KOPT-K1 (cell line): ENCODE measurements around the gene HIVEP1.

ENCODE experiments used
- H3K27ac ChIP-seq: fragments of 200-600 bp; sonication (generic); 2 replicates; pipeline ENCODE4 v1.5.1; 2016; ENCODE audit warnings: antibody characterized with exemption, mild to moderate bottlenecking, low read depth, low read length; ENCODE audit not compliant: poor library complexity, severe bottlenecking
- H3K36me3 ChIP-seq: fragments of 200-600 bp; sonication (generic); 2 replicates; pipeline ENCODE4 v1.5.1; 2017; ENCODE audit warnings: antibody characterized with exemption, mild to moderate bottlenecking, low read length, moderate library complexity; ENCODE audit not compliant: insufficient read depth
- H3K9me3 ChIP-seq: fragments of 200-600 bp; sonication (generic); 2 replicates; pipeline ENCODE4 v1.5.1; 2017; ENCODE audit warnings: antibody characterized with exemption, low read length, mild to moderate bottlenecking; ENCODE audit not compliant: insufficient read depth, poor library complexity, severe bottlenecking

Gene HIVEP1

GRCh38 chr6:12022953-12023388 is 10.9 kb downstream of the HIVEP1 start:
- Histone ChIP-seq H3K27ac (no peak overlapping the region), H3K36me3 (no peaks in the 10 kb centered on the region), H3K9me3 (no peaks in the 10 kb centered on the region)

- H3K36me3 ChIP-seq = no peaks in the 10 kb centered on the region
- H3K9me3 ChIP-seq = no peaks in the 10 kb centered on the region
- no peak overlapping the region for H3K27ac ChIP-seq
Observed at GRCh38 chr6:12024216-12024615, 12.1 kb downstream of the HIVEP1 start.

- Histone ChIP-seq H3K9me3 (peaks cover 2% of the 10 kb centered on the region), H3K36me3 (no peaks in the 10 kb centered on the region), H3K27ac (no peak overlapping the region)
Observed at GRCh38 chr6:12024699-12025434, 12.8 kb downstream of the HIVEP1 start.

DNA sequence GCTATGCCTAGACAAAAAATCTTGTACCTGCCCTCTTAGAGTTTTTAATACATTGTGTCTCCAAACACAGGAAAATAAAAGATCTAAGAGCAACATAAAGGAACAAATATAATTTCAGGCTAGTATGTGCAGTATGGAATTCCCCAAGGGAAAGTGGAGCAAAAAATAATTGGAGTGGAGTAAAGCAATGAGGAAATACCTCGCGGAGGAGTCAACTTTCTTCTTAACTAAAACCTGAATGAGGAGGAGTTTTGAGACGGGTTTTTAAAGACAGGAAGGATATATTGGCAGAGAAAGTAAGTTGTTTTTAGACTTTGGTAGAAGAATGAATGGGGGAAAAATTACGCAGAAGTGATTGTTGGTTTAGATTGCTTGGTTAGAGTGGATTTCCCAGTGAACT is 14.0 kb downstream of the HIVEP1 start:
- no peaks in the 10 kb centered on the region for H3K36me3 ChIP-seq
- peaks cover 13% of the 10 kb centered on the region for H3K9me3 ChIP-seq

GRCh38 chr6:12026833-12027232 is 14.7 kb downstream of the HIVEP1 start:
- Histone ChIP-seq H3K9me3 (peaks cover 20% of the 10 kb centered on the region), H3K36me3 (no peaks in the 10 kb centered on the region), H3K27ac (no peak overlapping the region)

More for the DNA sequence above, 14.0 kb downstream of the HIVEP1 start:
- no peak overlapping the region for H3K27ac ChIP-seq

GRCh38 chr6:12028213-12028612 is 16.1 kb downstream of the HIVEP1 start:
- Histone ChIP-seq H3K36me3 (no peaks in the 10 kb centered on the region), H3K9me3 (peaks cover 20% of the 10 kb centered on the region), H3K27ac (no peak overlapping the region)

GRCh38 chr6:12029979-12030737 is 18.0 kb downstream of the HIVEP1 start:
- Histone ChIP-seq H3K9me3 (peaks cover 20% of the 10 kb centered on the region), H3K27ac (no peak overlapping the region), H3K36me3 (no peaks in the 10 kb centered on the region)

DNA sequence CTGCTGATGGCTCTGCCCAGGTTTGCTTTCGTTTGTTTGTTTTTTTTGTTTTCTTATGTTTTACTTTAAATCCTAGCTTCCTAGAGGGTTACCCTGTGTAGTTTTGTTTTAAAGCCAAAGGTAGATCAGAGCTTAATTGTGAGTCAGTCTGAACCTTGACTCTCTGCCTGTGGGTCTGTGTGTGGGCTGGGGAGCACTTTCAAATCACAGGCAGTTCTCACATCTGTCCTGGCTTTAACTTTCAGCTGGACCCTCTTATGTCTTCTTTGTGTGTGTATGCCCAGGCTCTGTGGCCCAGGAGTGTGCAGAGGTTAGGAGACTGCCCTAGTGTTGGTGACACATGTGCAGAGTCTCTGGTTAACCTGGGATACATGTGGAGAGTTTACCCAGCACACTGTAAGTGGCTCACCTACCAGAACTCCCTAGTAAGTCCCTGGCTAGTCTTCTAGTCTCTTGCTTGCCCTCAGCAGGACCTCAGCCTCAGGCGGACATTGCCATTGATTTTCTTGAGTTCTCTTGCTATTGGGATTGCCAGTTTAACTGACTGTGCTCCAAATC is 19.0 kb downstream of the HIVEP1 start:
- no peaks in the 10 kb centered on the region for H3K36me3 ChIP-seq
- H3K27ac ChIP-seq = no peak overlapping the region
- H3K9me3 ChIP-seq = peaks cover 20% of the 10 kb centered on the region

GRCh38 chr6:12032783-12033573 is 20.9 kb downstream of the HIVEP1 start:
- H3K9me3 ChIP-seq = peaks cover 20% of the 10 kb centered on the region
- H3K27ac ChIP-seq = no peak overlapping the region
- no peaks in the 10 kb centered on the region for H3K36me3 ChIP-seq

DNA sequence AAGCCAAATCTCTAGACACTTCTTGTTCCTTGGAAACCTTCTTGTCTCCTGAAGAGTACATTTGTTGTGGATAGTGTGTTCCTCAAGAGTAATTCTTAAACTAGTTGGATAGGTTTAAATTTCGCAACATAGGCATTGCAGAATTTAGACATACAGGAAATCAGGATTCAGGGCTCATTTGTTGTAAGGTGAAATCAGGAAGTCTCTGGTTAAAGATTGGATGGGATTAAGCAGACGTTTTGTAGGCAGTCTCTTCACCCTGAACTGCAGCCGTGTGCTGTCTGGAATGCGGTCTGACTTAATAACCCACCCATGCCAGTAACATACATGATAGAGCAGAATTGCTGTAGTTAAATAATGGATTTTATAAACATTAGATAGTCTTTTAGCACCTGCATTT is 21.7 kb downstream of the HIVEP1 start:
- Histone ChIP-seq H3K9me3 (peaks cover 20% of the 10 kb centered on the region), H3K36me3 (no peaks in the 10 kb centered on the region), H3K27ac (no peak overlapping the region)

DNA sequence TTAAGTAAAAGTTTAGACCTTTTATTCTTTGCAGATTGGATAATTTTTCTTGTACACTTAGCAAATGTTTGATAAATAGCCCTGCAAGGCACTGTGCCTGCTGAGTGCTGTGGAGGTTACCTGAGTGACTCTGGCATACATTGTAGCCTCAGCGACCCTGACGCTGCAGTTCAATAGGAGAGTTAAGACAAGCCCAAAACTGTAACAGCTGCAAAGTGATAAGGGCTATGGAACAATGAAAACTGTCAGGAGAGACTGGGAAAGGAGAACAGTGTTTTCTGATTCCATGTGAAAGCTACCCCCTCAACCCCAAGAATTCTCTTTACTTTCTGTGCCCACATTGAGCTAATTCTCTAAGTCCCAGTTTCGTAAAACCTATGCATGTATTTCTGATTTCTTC is 22.2 kb downstream of the HIVEP1 start:
- peaks cover 20% of the 10 kb centered on the region for H3K9me3 ChIP-seq
- H3K27ac ChIP-seq = no peak overlapping the region
- H3K36me3 ChIP-seq = no peaks in the 10 kb centered on the region

GRCh38 chr6:12034837-12035236 is 22.7 kb downstream of the HIVEP1 start:
- Histone ChIP-seq H3K27ac (no peak overlapping the region), H3K9me3 (peaks cover 18% of the 10 kb centered on the region), H3K36me3 (no peaks in the 10 kb centered on the region)

- H3K9me3 ChIP-seq = peaks cover under 1% of the 10 kb centered on the region
- no peaks in the 10 kb centered on the region for H3K36me3 ChIP-seq
- H3K27ac ChIP-seq = no peak overlapping the region
Observed at GRCh38 chr6:12036766-12037165, 24.7 kb downstream of the HIVEP1 start.

- H3K9me3 ChIP-seq = no peaks in the 10 kb centered on the region
Observed at GRCh38 chr6:12037798-12038197, 25.7 kb downstream of the HIVEP1 start.

More at GRCh38 chr6:12037798-12038197, 25.7 kb downstream of the HIVEP1 start:
- no peak overlapping the region for H3K27ac ChIP-seq
- no peaks in the 10 kb centered on the region for H3K36me3 ChIP-seq
